HCT116 (cell line): ENCODE measurements around the gene ZNF823. TPM values are rescaled to one million over a fixed set of nuclear protein-coding genes. Genes with fewer than 3 reads are reported as not detected.
"Not testable (repeated sequence)": the region's sequence is repeated elsewhere in the genome, so short reads cannot be mapped to it uniquely, and the experiment has no call there.

Source experiments
- ATAC-seq: fragments of 200-7000 bp; cut with Tn5 transposase; 2 replicates; pipeline ENCODE4 v1.9.1; 2020; ENCODE audit warnings: mild to moderate bottlenecking, moderate library complexity
- BruUV-seq: library from RNA; stranded (reverse); fragments of 400-500 nt; replicated peaks from 2 replicates; lab custom pipeline; 2021; lab: Mats Ljungman, UMichigan
- CTCF ChIA-PET: fragments of 300-600 bp; sonication (Branson Sonifier 250); formaldehyde crosslinking; loops from one replicate; lab custom pipeline; 2021; ENCODE audit warnings: antibody characterized with exemption; lab: Charles Lee
- POLR2A ChIA-PET: fragments of 300-600, 350-600 bp; sonication (Branson Sonifier 250); formaldehyde crosslinking; loops from one replicate; lab custom pipeline; 2021; ENCODE audit warnings: antibody characterized with exemption; lab: Charles Lee
- RAD21 ChIA-PET, 2 experiments: fragments of 300-600 bp; sonication (Branson Sonifier 250); formaldehyde crosslinking; loops; one replicate each; lab custom pipeline; 2023; ENCODE audit warnings: low total read pairs in 2 of 2; ENCODE audit not compliant: uncharacterized antibody in 2 of 2, unreplicated experiment in 2 of 2, low non-redundant PET in 1 of 2; lab: Charles Lee
- DNase-seq: peaks from one replicate; pipeline ENCODE4 v3.0.0-alpha.2; 2010; ENCODE audit warnings: low read depth, low spot score
- H2AFZ ChIP-seq: fragments of 200-600 bp; shearing (Covaris generic), sonication (generic); 2 replicates; pipeline ENCODE4 v1.6.1; 2017; ENCODE audit warnings: low read depth, mixed run types, mixed read lengths, antibody characterized with exemption, low read length; ENCODE audit not compliant: poor library complexity, severe bottlenecking
- H3K27ac ChIP-seq: 2 replicates; pipeline ENCODE4 v1.5.1; 2012; ENCODE audit warnings: low read depth, low read length
- H3K27me3 ChIP-seq: fragments of 200-600 bp; sonication (generic); 2 replicates; pipeline ENCODE4 v1.6.1; 2016; ENCODE audit warnings: mixed run types, low read length, mixed read lengths; ENCODE audit not compliant: insufficient read depth
- H3K36me3 ChIP-seq, 2 experiments: fragments of 200-500 bp in 1 of 2; fragments of 200-600 bp in 1 of 2; sonication (Bioruptor generic) in 1 of 2; sonication (generic) in 1 of 2; 2 replicates each; pipeline versions ENCODE4 v1.5.1 to v1.6.1; 2014 to 2016; ENCODE audit warnings: low read length in 2 of 2, inconsistent platforms in 1 of 2, mixed read lengths in 1 of 2, mixed run types in 1 of 2; ENCODE audit not compliant: insufficient read depth in 2 of 2, control insufficient read depth in 1 of 2
- H3K4me1 ChIP-seq, 2 experiments: fragments of 200-600 bp in 1 of 2; sonication (generic) in 1 of 2; 2 replicates each; pipeline versions ENCODE4 v1.5.1 to v1.6.1; 2012 to 2017; ENCODE audit warnings: low read length in 2 of 2, inconsistent platforms in 1 of 2, mild to moderate bottlenecking in 1 of 2, mixed read lengths in 1 of 2, mixed run types in 1 of 2, moderate library complexity in 1 of 2; ENCODE audit not compliant: insufficient read depth in 2 of 2, control insufficient read depth in 1 of 2
- H3K4me2 ChIP-seq: fragments of 200-600 bp; sonication (generic); 2 replicates; pipeline ENCODE4 v1.6.1; 2017; ENCODE audit warnings: mixed run types, low read length, mixed read lengths
- H3K4me3 ChIP-seq, 2 experiments: fragments of 200-600 bp in 1 of 2; sonication (generic) in 1 of 2; replicated peaks in 1 of 2; 2 replicates each; pipeline ENCODE4 v1.5.1; 2011 to 2016; ENCODE audit warnings: low read length in 2 of 2, control low read depth in 1 of 2, low read depth in 1 of 2, mild to moderate bottlenecking in 1 of 2, mixed read lengths in 1 of 2, mixed run types in 1 of 2
- H3K79me2 ChIP-seq: fragments of 200-600 bp; sonication (generic); 2 replicates; pipeline ENCODE4 v1.6.1; 2017; ENCODE audit warnings: mild to moderate bottlenecking, mixed run types, low read length, moderate library complexity, mixed read lengths; ENCODE audit not compliant: insufficient read depth
- H3K9ac ChIP-seq: fragments of 200-600 bp; sonication (generic); 2 replicates; pipeline ENCODE4 v1.6.1; 2016; ENCODE audit warnings: low read length, mixed read lengths
- H3K9me2 ChIP-seq: fragments of 200-600 bp; sonication (generic), shearing (Covaris generic); 2 replicates; pipeline ENCODE4 v1.6.1; 2017; ENCODE audit warnings: mixed run types, mild to moderate bottlenecking, moderate library complexity; ENCODE audit not compliant: insufficient read depth
- H3K9me3 ChIP-seq, 2 experiments: fragments of 200-500 bp in 1 of 2; fragments of 200-600 bp in 1 of 2; sonication (Bioruptor generic) in 1 of 2; sonication (generic) in 1 of 2; 2 replicates each; pipeline ENCODE4 v1.6.1; 2014 to 2017; ENCODE audit warnings: low read length in 2 of 2, mixed read lengths in 2 of 2, inconsistent platforms in 1 of 2, low read depth in 1 of 2, mild to moderate bottlenecking in 1 of 2, mixed run types in 1 of 2, moderate library complexity in 1 of 2; ENCODE audit not compliant: control insufficient read depth in 1 of 2, insufficient read depth in 1 of 2
- H4K20me1 ChIP-seq: fragments of 200-600 bp; sonication (generic), shearing (Covaris generic); 2 replicates; pipeline ENCODE4 v1.6.1; 2017; ENCODE audit warnings: mixed run types, mild to moderate bottlenecking, moderate library complexity; ENCODE audit not compliant: insufficient read depth
- ATF3 ChIP-seq: IDR thresholded peaks from 2 replicates; pipeline ENCODE4 v1.6.1; 2012
- CEBPB ChIP-seq: IDR thresholded peaks from 2 replicates; pipeline ENCODE4 v1.6.1; 2012; ENCODE audit warnings: low read depth
- ELF1 ChIP-seq: IDR thresholded peaks from 2 replicates; pipeline ENCODE4 v1.6.1; 2012; ENCODE audit warnings: low read depth, borderline replicate concordance
- EZH2 ChIP-seq: fragments of 200-600 bp; sonication (generic); IDR thresholded peaks from 2 replicates; pipeline ENCODE4 v1.6.1; 2017; ENCODE audit warnings: antibody characterized with exemption, mixed run types
- FOSL1 ChIP-seq: IDR thresholded peaks from 2 replicates; pipeline ENCODE4 v1.6.1; 2012; ENCODE audit warnings: low read depth
- RAD21 ChIP-seq: IDR thresholded peaks from 2 replicates; pipeline ENCODE4 v1.6.1; 2012; ENCODE audit warnings: low read depth, mild to moderate bottlenecking
- SIN3A ChIP-seq: IDR thresholded peaks from 2 replicates; pipeline ENCODE4 v1.6.1; 2012; ENCODE audit warnings: low read depth
- SP1 ChIP-seq: IDR thresholded peaks from 2 replicates; pipeline ENCODE4 v1.6.1; 2012; ENCODE audit warnings: low read depth
- SRF ChIP-seq: IDR thresholded peaks from 2 replicates; pipeline ENCODE4 v1.6.1; 2012; ENCODE audit warnings: low read depth
- ZFX ChIP-seq: fragments of 450-650 bp; IDR thresholded peaks from 2 replicates; pipeline ENCODE4 v1.6.1; 2017
- ZNF274 ChIP-seq: fragments of 200-500 bp; sonication (Bioruptor generic); IDR thresholded peaks from 2 replicates; pipeline ENCODE4 v1.6.1; 2014; ENCODE audit warnings: mild to moderate bottlenecking, low read depth, low read length, inconsistent platforms
- intact Hi-C: fragments of 100-400 bp; cut with micrococcal nuclease; formaldehyde crosslinking; loops from 2 replicates; pipeline ENCODE4 v1.10.0; 2022
- total RNA-seq: library from RNA; stranded (reverse); gene quantifications from one replicate; pipeline ENCODE4 v1.2.1, GENCODE V29; 2021; ENCODE audit not compliant: unreplicated experiment
- TF ChIP-seq, protein P1 (sequence below), 3 experiments: fragments of 200-600 bp in 1 of 3; sonication (generic) in 1 of 3; IDR thresholded peaks in 2 of 3; conservative IDR thresholded peaks in 1 of 3; 2 replicates each; pipeline ENCODE4 v1.5.1; 2012 to 2017; ENCODE audit warnings: low read depth in 2 of 3, low read length in 2 of 3, antibody characterized with exemption in 1 of 3, borderline replicate concordance in 1 of 3, control low read depth in 1 of 3, mild to moderate bottlenecking in 1 of 3, mixed read lengths in 1 of 3, mixed run types in 1 of 3, moderate library complexity in 1 of 3; ENCODE audit not compliant: insufficient read depth in 1 of 3
- TF ChIP-seq, protein P2 (sequence below): IDR thresholded peaks from 2 replicates; pipeline ENCODE4 v1.6.1; 2012; ENCODE audit warnings: low read depth
- TF ChIP-seq, protein P3 (sequence below): IDR thresholded peaks from 2 replicates; pipeline ENCODE4 v1.6.1; 2012

Gene ZNF823
- total RNA-seq, 1 experiment from 2014 or later: 4.7 TPM

- H3K9me2 ChIP-seq, CTCF ChIA-PET, H2AFZ ChIP-seq, RAD21 ChIA-PET, H3K36me3 ChIP-seq, H3K27me3 ChIP-seq, BruUV-seq, intact Hi-C loops, H3K9ac ChIP-seq, H3K4me3 ChIP-seq, H3K27ac ChIP-seq, POLR2A ChIA-PET, H4K20me1 ChIP-seq, ATAC-seq, H3K79me2 ChIP-seq, H3K4me2 ChIP-seq, DNase-seq, H3K4me1 ChIP-seq: not testable (repeated sequence)
- peaks cover 3 to 35% of the 10 kb centered on the region in 2 experiments; a peak in 3 of 4 replicates for H3K9me3 ChIP-seq
Measured at GRCh38 chr19:11676661-11677600, 61.8 kb downstream of the ZNF823 start.

GRCh38 chr19:11675569-11675968, 63.2 kb downstream of the ZNF823 start:
- no peak overlapping the region for H3K27ac ChIP-seq
- ChIA-PET RAD21 (no interaction called here), POLR2A (no interaction called here), CTCF (no interaction called here)
- no peak for ATAC-seq
- H3K4me2 ChIP-seq: no peak overlapping the region
- no peak overlapping the region for H3K9ac ChIP-seq
- no peaks in the 10 kb centered on the region for H3K79me2 ChIP-seq
- H2AFZ ChIP-seq: no peak overlapping the region
- DNase-seq: no peak
- no peaks in the 10 kb centered on the region for H3K27me3 ChIP-seq
- no peaks in the 10 kb centered on the region for H3K9me2 ChIP-seq
- H4K20me1 ChIP-seq: no peaks in the 10 kb centered on the region
- no TSS peak for BruUV-seq
- peaks cover 2 to 29% of the 10 kb centered on the region in 2 experiments; a peak in 3 of 4 replicates for H3K9me3 ChIP-seq
- H3K36me3 ChIP-seq: 0 out of 4 replicates have a peak, but pooled peaks cover 0 to 7% of the 10 kb centered on the region in 2 experiments
- intact Hi-C loops: no loop called here
- no peak overlapping the region for H3K4me3 ChIP-seq
- H3K4me1 ChIP-seq: no peaks in the 10 kb centered on the region
- no peak for TF ChIP-seq FOSL1
- TF ChIP-seq, protein P1, sequence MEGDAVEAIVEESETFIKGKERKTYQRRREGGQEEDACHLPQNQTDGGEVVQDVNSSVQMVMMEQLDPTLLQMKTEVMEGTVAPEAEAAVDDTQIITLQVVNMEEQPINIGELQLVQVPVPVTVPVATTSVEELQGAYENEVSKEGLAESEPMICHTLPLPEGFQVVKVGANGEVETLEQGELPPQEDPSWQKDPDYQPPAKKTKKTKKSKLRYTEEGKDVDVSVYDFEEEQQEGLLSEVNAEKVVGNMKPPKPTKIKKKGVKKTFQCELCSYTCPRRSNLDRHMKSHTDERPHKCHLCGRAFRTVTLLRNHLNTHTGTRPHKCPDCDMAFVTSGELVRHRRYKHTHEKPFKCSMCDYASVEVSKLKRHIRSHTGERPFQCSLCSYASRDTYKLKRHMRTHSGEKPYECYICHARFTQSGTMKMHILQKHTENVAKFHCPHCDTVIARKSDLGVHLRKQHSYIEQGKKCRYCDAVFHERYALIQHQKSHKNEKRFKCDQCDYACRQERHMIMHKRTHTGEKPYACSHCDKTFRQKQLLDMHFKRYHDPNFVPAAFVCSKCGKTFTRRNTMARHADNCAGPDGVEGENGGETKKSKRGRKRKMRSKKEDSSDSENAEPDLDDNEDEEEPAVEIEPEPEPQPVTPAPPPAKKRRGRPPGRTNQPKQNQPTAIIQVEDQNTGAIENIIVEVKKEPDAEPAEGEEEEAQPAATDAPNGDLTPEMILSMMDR (IDR thresholded peaks at IDR 0.05 in 2 of 3, conservative IDR thresholded peaks at IDR 0.05 in 1 of 3; ENCODE audit: borderline replicate concordance in 1 of 3, insufficient read depth in 1 of 3, low read depth in 2 of 3, low read length in 2 of 3): no peak
- TF ChIP-seq, protein P2, sequence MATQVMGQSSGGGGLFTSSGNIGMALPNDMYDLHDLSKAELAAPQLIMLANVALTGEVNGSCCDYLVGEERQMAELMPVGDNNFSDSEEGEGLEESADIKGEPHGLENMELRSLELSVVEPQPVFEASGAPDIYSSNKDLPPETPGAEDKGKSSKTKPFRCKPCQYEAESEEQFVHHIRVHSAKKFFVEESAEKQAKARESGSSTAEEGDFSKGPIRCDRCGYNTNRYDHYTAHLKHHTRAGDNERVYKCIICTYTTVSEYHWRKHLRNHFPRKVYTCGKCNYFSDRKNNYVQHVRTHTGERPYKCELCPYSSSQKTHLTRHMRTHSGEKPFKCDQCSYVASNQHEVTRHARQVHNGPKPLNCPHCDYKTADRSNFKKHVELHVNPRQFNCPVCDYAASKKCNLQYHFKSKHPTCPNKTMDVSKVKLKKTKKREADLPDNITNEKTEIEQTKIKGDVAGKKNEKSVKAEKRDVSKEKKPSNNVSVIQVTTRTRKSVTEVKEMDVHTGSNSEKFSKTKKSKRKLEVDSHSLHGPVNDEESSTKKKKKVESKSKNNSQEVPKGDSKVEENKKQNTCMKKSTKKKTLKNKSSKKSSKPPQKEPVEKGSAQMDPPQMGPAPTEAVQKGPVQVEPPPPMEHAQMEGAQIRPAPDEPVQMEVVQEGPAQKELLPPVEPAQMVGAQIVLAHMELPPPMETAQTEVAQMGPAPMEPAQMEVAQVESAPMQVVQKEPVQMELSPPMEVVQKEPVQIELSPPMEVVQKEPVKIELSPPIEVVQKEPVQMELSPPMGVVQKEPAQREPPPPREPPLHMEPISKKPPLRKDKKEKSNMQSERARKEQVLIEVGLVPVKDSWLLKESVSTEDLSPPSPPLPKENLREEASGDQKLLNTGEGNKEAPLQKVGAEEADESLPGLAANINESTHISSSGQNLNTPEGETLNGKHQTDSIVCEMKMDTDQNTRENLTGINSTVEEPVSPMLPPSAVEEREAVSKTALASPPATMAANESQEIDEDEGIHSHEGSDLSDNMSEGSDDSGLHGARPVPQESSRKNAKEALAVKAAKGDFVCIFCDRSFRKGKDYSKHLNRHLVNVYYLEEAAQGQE: no peak
- TF ChIP-seq SIN3A: no peak
- TF ChIP-seq ELF1: no peak
- TF ChIP-seq SP1: no peak
- TF ChIP-seq, protein P3, sequence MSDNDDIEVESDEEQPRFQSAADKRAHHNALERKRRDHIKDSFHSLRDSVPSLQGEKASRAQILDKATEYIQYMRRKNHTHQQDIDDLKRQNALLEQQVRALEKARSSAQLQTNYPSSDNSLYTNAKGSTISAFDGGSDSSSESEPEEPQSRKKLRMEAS: no peak
- no peak for TF ChIP-seq ZNF274
- TF ChIP-seq EZH2: no peak
- TF ChIP-seq CEBPB: no peak
- TF ChIP-seq ATF3: no peak
- no peak for TF ChIP-seq RAD21
- TF ChIP-seq ZFX: no peak
- TF ChIP-seq SRF: no peak
